Tibial nerve (tissue), 4 donors: ENCODE results near the gene TMEM63A. TPM values are rescaled to one million over a fixed set of nuclear protein-coding genes. Genes with fewer than 3 reads are reported as not detected.
A peak's percentile ranks its signal among the peaks of the same experiment; 100 is the strongest.

Experiments used
- DNase-seq, 2 donors: peaks; one replicate each; pipeline ENCODE4 v3.0.0-alpha.2; 2019; ENCODE audit warnings: low spot score in 2 of 2
- H3K27ac ChIP-seq, 4 donors: fragments of 200-600 bp; sonication (generic) in 3 of 4; one replicate each; pipeline ENCODE4 v1.5.1; 2017 to 2019; ENCODE audit warnings: mild to moderate bottlenecking in 1 of 4
- H3K27me3 ChIP-seq, 2 donors: fragments of 200-600 bp; sonication (generic) in 1 of 2; one replicate each; pipeline versions ENCODE4 v1.5.1 to v1.6.0; 2017 to 2019
- H3K36me3 ChIP-seq, 3 donors: fragments of 200-600 bp; sonication (generic); one replicate each; pipeline ENCODE4 v1.5.1; 2018 to 2019
- H3K4me1 ChIP-seq, 4 donors: fragments of 200-600 bp; sonication (generic) in 3 of 4; one replicate each; pipeline ENCODE4 v1.5.1; 2017 to 2019
- H3K4me3 ChIP-seq, 4 donors: fragments of 200-600 bp; sonication (generic) in 3 of 4; one replicate each; pipeline ENCODE4 v1.5.1; 2017 to 2019; ENCODE audit warnings: mild to moderate bottlenecking in 1 of 4, moderate library complexity in 1 of 4
- H3K9me3 ChIP-seq, 4 donors: fragments of 200-600 bp; sonication (generic) in 3 of 4; one replicate each; pipeline ENCODE4 v1.5.1; 2017 to 2019
- CTCF ChIP-seq, 5 experiments: fragments of 200-600 bp in 3 of 5; fragments of 450-650 bp in 2 of 5; sonication (generic) in 3 of 5; IDR thresholded peaks; one replicate each; pipeline ENCODE4 v1.5.1; 2016 to 2019; ENCODE audit warnings: antibody characterized with exemption in 5 of 5, mild to moderate bottlenecking in 3 of 5, moderate library complexity in 2 of 5
- EP300 ChIP-seq, 2 donors: sonication (generic); formaldehyde crosslinking; IDR thresholded peaks; one replicate each; pipeline ENCODE4 v1.6.1; 2017; ENCODE audit warnings: antibody characterized with exemption in 2 of 2, mild to moderate bottlenecking in 1 of 2
- POLR2A ChIP-seq, 2 donors: fragments of 450-650 bp; IDR thresholded peaks; one replicate each; pipeline ENCODE4 v1.6.1; 2017; ENCODE audit warnings: antibody characterized with exemption in 2 of 2, mild to moderate bottlenecking in 2 of 2, moderate library complexity in 2 of 2
- WGBS, 2 donors: methylation state at CpG; one replicate each; pipeline ENCODE4 v1.1.5; 2018; 5-methylcytosine and 5-hydroxymethylcytosine counted together
- total RNA-seq, 4 donors: library from RNA; depleted of rRNA; stranded (reverse); fragments of >200 nt; gene quantifications; one replicate each; pipeline ENCODE4 v1.1.0, GENCODE V29; 2016

The TMEM63A gene
- total RNA-seq, 4 donors from 2014 or later: 63.2 to 91.5 (median 66.7) TPM

GRCh38 chr1:225880222-225880588 lies 2.0 kb downstream of the TMEM63A start:
- Histone ChIP-seq H3K4me1 (peaks cover 0 to 62% (median 34%) of the 10 kb centered on the region in 4 donors), H3K4me3 (peak overlapping the region in 2 of 4 donors; percentile 6 to 9), H3K36me3 (peaks cover 0 to 20% (median 0%) of the 10 kb centered on the region in 3 donors), H3K27ac (peak overlapping the region in 3 of 4 donors; percentile 89 to 92 (median 91)), H3K27me3 (no peaks in the 10 kb centered on the region), H3K9me3 (no peaks in the 10 kb centered on the region)
- DNase-seq: no peak
- TF ChIP-seq POLR2A (IDR thresholded peaks at IDR 0.05): no peak
- no peak for TF ChIP-seq EP300 (IDR thresholded peaks at IDR 0.05)
- no peak for TF ChIP-seq CTCF (IDR thresholded peaks at IDR 0.05)
- 54 to 73% methylated on average over 2 of the region's 2 CpGs for WGBS, 2 donors

GRCh38 chr1:225879521-225880221 lies 2.5 kb downstream of the TMEM63A start:
- Histone ChIP-seq H3K4me1 (peaks cover 0 to 62% (median 34%) of the 10 kb centered on the region in 4 donors), H3K27ac (peak overlapping the region; percentile 22 to 92 (median 90)), H3K27me3 (no peaks in the 10 kb centered on the region), H3K9me3 (no peaks in the 10 kb centered on the region), H3K4me3 (peak overlapping the region in 1 of 4 donors; percentile 9), H3K36me3 (peaks cover 0 to 25% (median 0%) of the 10 kb centered on the region in 3 donors)
- 44 to 58% methylated on average over 8 of the region's 8 CpGs for WGBS, 2 donors
- TF ChIP-seq POLR2A (IDR thresholded peaks at IDR 0.05): no peak
- TF ChIP-seq EP300 (IDR thresholded peaks at IDR 0.05): no peak
- no peak for TF ChIP-seq CTCF (IDR thresholded peaks at IDR 0.05)
- DNase-seq: no peak

DNA sequence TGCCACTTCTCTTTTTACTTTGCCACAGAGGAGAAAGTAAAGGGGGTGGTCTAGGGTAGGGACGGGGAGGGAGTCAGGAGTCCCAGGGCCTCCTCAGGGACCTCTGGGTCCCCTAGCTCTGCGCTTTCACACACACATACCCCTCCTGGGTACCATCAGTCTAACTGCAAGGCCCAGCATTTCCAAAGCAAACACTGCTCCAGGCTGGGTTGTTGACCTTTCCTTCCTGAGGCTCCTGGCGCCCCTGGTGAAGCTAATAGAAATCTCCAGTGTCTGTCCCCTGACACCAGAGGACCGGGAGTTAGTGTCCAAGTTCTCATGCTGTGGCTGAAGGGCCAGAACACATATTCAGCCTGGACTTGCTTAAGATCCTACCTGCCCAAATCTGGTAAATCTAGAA lies 3.9 kb downstream of the TMEM63A start:
- H3K36me3 ChIP-seq: peaks cover 0 to 39% (median 3%) of the 10 kb centered on the region in 3 donors
- H3K9me3 ChIP-seq: no peaks in the 10 kb centered on the region
- no peaks in the 10 kb centered on the region for H3K27me3 ChIP-seq
- no peak for DNase-seq
- no peak overlapping the region for H3K4me3 ChIP-seq
- WGBS, 2 donors: 74 to 77% methylated on average over 4 of the region's 4 CpGs
- H3K27ac ChIP-seq: peak overlapping the region in 3 of 4 donors; percentile 36 to 91 (median 89)
- no peak for TF ChIP-seq CTCF (IDR thresholded peaks at IDR 0.05)
- H3K4me1 ChIP-seq: peaks cover 0 to 56% (median 34%) of the 10 kb centered on the region in 4 donors

DNA sequence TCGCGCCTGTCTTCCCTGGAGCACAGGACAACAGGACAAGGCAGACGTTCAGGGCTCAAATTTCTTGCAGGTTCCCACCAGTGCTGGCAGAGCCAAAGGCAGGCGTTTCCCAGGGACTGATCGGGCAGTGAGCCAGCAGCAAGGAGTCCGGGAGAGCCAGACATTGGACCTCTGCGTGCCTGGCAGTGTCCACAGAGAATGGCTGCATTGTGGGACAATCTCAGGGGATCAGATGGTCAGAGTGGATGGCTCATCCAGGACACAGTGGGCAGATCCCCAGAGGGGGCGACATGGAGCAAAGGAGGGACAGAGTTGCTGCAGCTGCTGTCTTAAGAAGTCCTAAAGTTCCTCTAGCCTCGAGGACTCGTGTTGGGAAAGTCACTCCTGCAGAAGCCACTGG lies 4.6 kb downstream of the TMEM63A start:
- TF ChIP-seq CTCF (IDR thresholded peaks at IDR 0.05): peak in 3 of 5 experiments; percentile 20 to 37 (median 28)
- no peak for TF ChIP-seq EP300 (IDR thresholded peaks at IDR 0.05)
- TF ChIP-seq POLR2A (IDR thresholded peaks at IDR 0.05): no peak
- Histone ChIP-seq H3K9me3 (no peaks in the 10 kb centered on the region), H3K4me1 (peaks cover 0 to 53% (median 34%) of the 10 kb centered on the region in 4 donors), H3K4me3 (no peak overlapping the region), H3K27me3 (no peaks in the 10 kb centered on the region), H3K36me3 (peaks cover 0 to 46% (median 7%) of the 10 kb centered on the region in 3 donors), H3K27ac (peak overlapping the region in 3 of 4 donors; percentile 36 to 91 (median 89))
- peak; percentile 26 to 42 for DNase-seq
- WGBS, 2 donors: 24 to 27% methylated on average over 10 of the region's 10 CpGs

- H3K36me3 ChIP-seq: peaks cover 0 to 51% (median 7%) of the 10 kb centered on the region in 3 donors
Measured at GRCh38 chr1:225876900-225877510, 5.2 kb downstream of the TMEM63A start.

More at GRCh38 chr1:225876900-225877510, 5.2 kb downstream of the TMEM63A start:
- DNase-seq: no peak
- Histone ChIP-seq H3K4me1 (peaks cover 0 to 53% (median 34%) of the 10 kb centered on the region in 4 donors), H3K9me3 (no peaks in the 10 kb centered on the region), H3K27me3 (no peaks in the 10 kb centered on the region), H3K4me3 (no peak overlapping the region), H3K27ac (peak overlapping the region in 3 of 4 donors; percentile 6 to 91 (median 89))
- TF ChIP-seq CTCF (IDR thresholded peaks at IDR 0.05) (no peak), EP300 (IDR thresholded peaks at IDR 0.05) (no peak), POLR2A (IDR thresholded peaks at IDR 0.05) (no peak)
- 66 to 69% methylated on average over 12 of the region's 12 CpGs for WGBS, 2 donors
